H9 (cell line): ENCODE measurements around the gene RELCH. TPM values are rescaled to one million over a fixed set of nuclear protein-coding genes. Genes with fewer than 3 reads are reported as not detected.

Source experiments
- DNase-seq: peaks from one replicate; pipeline ENCODE4 v3.0.0-alpha.2; 2017
- H2AFZ ChIP-seq: one replicate; pipeline ENCODE4 v1.6.1; 2013; ENCODE audit warnings: mild to moderate bottlenecking, low read length, control low read depth, moderate library complexity
- H2AK5ac ChIP-seq: 2 replicates; pipeline ENCODE4 v1.6.1; 2013; ENCODE audit warnings: low read length, control low read depth, mixed read lengths; ENCODE audit not compliant: insufficient read length
- H2BK120ac ChIP-seq: one replicate; pipeline ENCODE4 v1.6.1; 2013; ENCODE audit warnings: low read depth, mild to moderate bottlenecking, low read length, control low read depth, inconsistent platforms; ENCODE audit not compliant: poor library complexity, severe bottlenecking
- H2BK12ac ChIP-seq: 2 replicates; pipeline ENCODE4 v1.6.1; 2013; ENCODE audit warnings: low read length, control low read depth, mixed read lengths, low read depth; ENCODE audit not compliant: insufficient read length
- H2BK15ac ChIP-seq: 2 replicates; pipeline ENCODE4 v1.6.1; 2013; ENCODE audit warnings: low read depth, low read length, control low read depth
- H2BK20ac ChIP-seq: one replicate; pipeline ENCODE4 v1.6.1; 2013; ENCODE audit warnings: low read depth, mild to moderate bottlenecking, low read length, control low read depth, inconsistent platforms; ENCODE audit not compliant: poor library complexity, severe bottlenecking
- H2BK5ac ChIP-seq: 2 replicates; pipeline ENCODE4 v1.6.1; 2013; ENCODE audit warnings: low read length, control low read depth, mixed read lengths; ENCODE audit not compliant: insufficient read length
- H3K14ac ChIP-seq: 2 replicates; pipeline ENCODE4 v1.6.1; 2013; ENCODE audit warnings: low read length, control low read depth; ENCODE audit not compliant: insufficient read depth
- H3K18ac ChIP-seq: 2 replicates; pipeline ENCODE4 v1.6.1; 2013; ENCODE audit warnings: low read depth, mild to moderate bottlenecking, mixed read lengths, low read length, control low read depth; ENCODE audit not compliant: insufficient read length
- H3K23ac ChIP-seq: 2 replicates; pipeline ENCODE4 v1.6.1; 2013; ENCODE audit warnings: low read length, control low read depth, mixed read lengths, low read depth; ENCODE audit not compliant: insufficient read length
- H3K23me2 ChIP-seq: 2 replicates; pipeline ENCODE4 v1.6.1; 2013; ENCODE audit warnings: low read depth, mild to moderate bottlenecking, mixed read lengths, low read length, control low read depth; ENCODE audit not compliant: insufficient read length, poor library complexity, severe bottlenecking
- H3K27ac ChIP-seq: 2 replicates; pipeline ENCODE4 v1.5.1; 2013; ENCODE audit warnings: low read length, control low read depth, mixed read lengths, low read depth; ENCODE audit not compliant: insufficient read length
- H3K27me3 ChIP-seq: 2 replicates; pipeline ENCODE4 v1.6.1; 2013; ENCODE audit warnings: low read length, control low read depth, inconsistent platforms; ENCODE audit not compliant: insufficient read depth
- H3K4ac ChIP-seq: 2 replicates; pipeline ENCODE4 v1.6.1; 2013; ENCODE audit warnings: low read depth, mild to moderate bottlenecking, control low read depth, inconsistent platforms, low read length, moderate library complexity
- H3K4me1 ChIP-seq: 2 replicates; pipeline ENCODE4 v1.6.1; 2013; ENCODE audit warnings: low read length, control low read depth, inconsistent platforms; ENCODE audit not compliant: insufficient read depth
- H3K4me2 ChIP-seq: 2 replicates; pipeline ENCODE4 v1.6.1; 2013; ENCODE audit warnings: low read length, control low read depth, mixed read lengths; ENCODE audit not compliant: insufficient read length, insufficient read depth
- H3K56ac ChIP-seq: 2 replicates; pipeline ENCODE4 v1.6.1; 2013; ENCODE audit warnings: low read depth, mild to moderate bottlenecking, mixed read lengths, low read length, control low read depth; ENCODE audit not compliant: insufficient read length
- H3K79me1 ChIP-seq: 2 replicates; pipeline ENCODE4 v1.6.1; 2013; ENCODE audit warnings: low read depth, mild to moderate bottlenecking, moderate library complexity, low read length, control low read depth, inconsistent platforms; ENCODE audit not compliant: insufficient read depth, poor library complexity, severe bottlenecking
- H3K79me2 ChIP-seq: 2 replicates; pipeline ENCODE4 v1.6.1; 2013; ENCODE audit warnings: low read length, control low read depth, inconsistent platforms; ENCODE audit not compliant: insufficient read depth
- H3K9ac ChIP-seq: 2 replicates; pipeline ENCODE4 v1.6.1; 2013; ENCODE audit warnings: low read length, control low read depth, mixed read lengths; ENCODE audit not compliant: insufficient read length; ENCODE audit errors: extremely low read depth
- H3K9me3 ChIP-seq: one replicate; pipeline ENCODE4 v1.6.1; 2013; ENCODE audit warnings: low read depth, low read length, inconsistent platforms; ENCODE audit not compliant: control insufficient read depth
- H3T11ph ChIP-seq: one replicate; pipeline ENCODE4 v1.6.1; 2013; ENCODE audit warnings: mild to moderate bottlenecking, low read length, control low read depth, inconsistent platforms
- H4K20me1 ChIP-seq: one replicate; pipeline ENCODE4 v1.6.1; 2013; ENCODE audit not compliant: control insufficient read depth, insufficient read length, insufficient read depth
- H4K5ac ChIP-seq: 2 replicates; pipeline ENCODE4 v1.6.1; 2013; ENCODE audit warnings: low read depth, mild to moderate bottlenecking, mixed read lengths, low read length, control low read depth; ENCODE audit not compliant: insufficient read length
- H4K8ac ChIP-seq: replicated peaks from 2 replicates; pipeline ENCODE4 v1.6.1; 2013; ENCODE audit warnings: low read length, control low read depth, mixed read lengths, low read depth; ENCODE audit not compliant: insufficient read length
- H4K91ac ChIP-seq: 2 replicates; pipeline ENCODE4 v1.6.1; 2013; ENCODE audit warnings: low read depth, mild to moderate bottlenecking, moderate library complexity, mixed read lengths, low read length, control low read depth; ENCODE audit not compliant: insufficient read length
- H3K27ac Mint-ChIP-seq, 3 experiments: 2 replicates in 2 of 3; 3 replicates in 1 of 3; pipeline ENCODE4 v1.8.0; 2020 to 2021; ENCODE audit warnings: mixed read lengths in 3 of 3, mild to moderate bottlenecking in 1 of 3, moderate library complexity in 1 of 3
- H3K27me3 Mint-ChIP-seq: 2 replicates; pipeline ENCODE4 v1.8.0; 2021; ENCODE audit warnings: low read depth, mild to moderate bottlenecking, moderate library complexity, mixed read lengths
- H3K36me3 Mint-ChIP-seq, 3 experiments: 2 replicates in 2 of 3; 3 replicates in 1 of 3; pipeline ENCODE4 v1.8.0; 2020 to 2021; ENCODE audit warnings: low read depth in 3 of 3, mixed read lengths in 3 of 3; ENCODE audit not compliant: insufficient read depth in 1 of 3
- H3K4me1 Mint-ChIP-seq, 2 experiments: 2 replicates each; pipeline ENCODE4 v1.8.0; 2020; ENCODE audit warnings: mixed read lengths in 2 of 2
- H3K4me3 Mint-ChIP-seq, 2 experiments: 2 replicates in 1 of 2; 3 replicates in 1 of 2; pipeline ENCODE4 v1.8.0; 2020 to 2021; ENCODE audit warnings: mild to moderate bottlenecking in 2 of 2, mixed read lengths in 2 of 2, moderate library complexity in 1 of 2
- H3K9me3 Mint-ChIP-seq, 2 experiments: 2 replicates in 1 of 2; 3 replicates in 1 of 2; pipeline ENCODE4 v1.8.0; 2020; ENCODE audit warnings: mild to moderate bottlenecking in 2 of 2, mixed read lengths in 2 of 2, moderate library complexity in 1 of 2
- WGBS: extraction: QIAGEN DNeasy Blood & Tissue Kit; methylation state at CpG from one replicate; pipeline ENCODE4 v1.1.7; 2013; ENCODE audit warnings: missing lambda C conversion rate, low lambda C conversion rate, mixed read lengths; ENCODE audit not compliant: insufficient read length; ENCODE audit errors: extremely low coverage; 5-methylcytosine and 5-hydroxymethylcytosine counted together
- total RNA-seq: library from RNA; stranded (reverse); gene quantifications from 2 replicates; pipeline ENCODE4 v1.2.1, GENCODE V29; 2021
- TF ChIP-seq, protein P1 (sequence below): fragments of 200-600 bp; sonication (generic); conservative IDR thresholded peaks from 3 replicates; pipeline ENCODE4 v1.8.0; 2021; ENCODE audit warnings: antibody characterized with exemption, mild to moderate bottlenecking

The RELCH gene
- total RNA-seq, 1 experiment from 2014 or later = 32.3 TPM

GRCh38 chr18:62264984-62265383, 77.9 kb downstream of the RELCH start:
- H3K18ac ChIP-seq = no peak overlapping the region
- H4K8ac ChIP-seq = no peak overlapping the region
- H3K9ac ChIP-seq = no peak overlapping the region
- no peaks in the 10 kb centered on the region for H3K9me3 Mint-ChIP-seq
- H4K20me1 ChIP-seq = no peaks in the 10 kb centered on the region
- no peak overlapping the region for H3K27ac ChIP-seq
- no peak overlapping the region for H4K5ac ChIP-seq
- H2BK20ac ChIP-seq = no peak overlapping the region
- H3K4me2 ChIP-seq = no peak overlapping the region
- H3K4me1 Mint-ChIP-seq = peaks cover 3 to 8% of the 10 kb centered on the region in 2 experiments; a peak in 3 of 4 replicates
- no peak overlapping the region for H3K4ac ChIP-seq
- TF ChIP-seq, protein P1, sequence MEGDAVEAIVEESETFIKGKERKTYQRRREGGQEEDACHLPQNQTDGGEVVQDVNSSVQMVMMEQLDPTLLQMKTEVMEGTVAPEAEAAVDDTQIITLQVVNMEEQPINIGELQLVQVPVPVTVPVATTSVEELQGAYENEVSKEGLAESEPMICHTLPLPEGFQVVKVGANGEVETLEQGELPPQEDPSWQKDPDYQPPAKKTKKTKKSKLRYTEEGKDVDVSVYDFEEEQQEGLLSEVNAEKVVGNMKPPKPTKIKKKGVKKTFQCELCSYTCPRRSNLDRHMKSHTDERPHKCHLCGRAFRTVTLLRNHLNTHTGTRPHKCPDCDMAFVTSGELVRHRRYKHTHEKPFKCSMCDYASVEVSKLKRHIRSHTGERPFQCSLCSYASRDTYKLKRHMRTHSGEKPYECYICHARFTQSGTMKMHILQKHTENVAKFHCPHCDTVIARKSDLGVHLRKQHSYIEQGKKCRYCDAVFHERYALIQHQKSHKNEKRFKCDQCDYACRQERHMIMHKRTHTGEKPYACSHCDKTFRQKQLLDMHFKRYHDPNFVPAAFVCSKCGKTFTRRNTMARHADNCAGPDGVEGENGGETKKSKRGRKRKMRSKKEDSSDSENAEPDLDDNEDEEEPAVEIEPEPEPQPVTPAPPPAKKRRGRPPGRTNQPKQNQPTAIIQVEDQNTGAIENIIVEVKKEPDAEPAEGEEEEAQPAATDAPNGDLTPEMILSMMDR = no peak
- no peak overlapping the region for H3K4me3 Mint-ChIP-seq
- no peak overlapping the region for H3K56ac ChIP-seq
- no peak overlapping the region for H3T11ph ChIP-seq
- no peaks in the 10 kb centered on the region for H3K79me2 ChIP-seq
- no CpG with 5 or more reads among the region's 2 CpGs for WGBS
- no peaks in the 10 kb centered on the region for H3K23me2 ChIP-seq
- H2BK15ac ChIP-seq = no peak overlapping the region
- H3K27me3 Mint-ChIP-seq = no peaks in the 10 kb centered on the region
- no peak overlapping the region for H2BK12ac ChIP-seq
- H2BK120ac ChIP-seq = no peak overlapping the region
- H3K4me1 ChIP-seq = no peaks in the 10 kb centered on the region
- peaks cover 4 to 36% (median 21%) of the 10 kb centered on the region in 3 experiments; a peak in 6 of 7 replicates for H3K36me3 Mint-ChIP-seq
- H3K9me3 ChIP-seq = no peaks in the 10 kb centered on the region
- H2BK5ac ChIP-seq = no peak overlapping the region
- DNase-seq = no peak
- no peak overlapping the region for H2AK5ac ChIP-seq
- no peak overlapping the region for H3K14ac ChIP-seq
- no peak overlapping the region for H2AFZ ChIP-seq
- H3K23ac ChIP-seq = no peak overlapping the region
- no peak overlapping the region for H3K27ac Mint-ChIP-seq
- H3K79me1 ChIP-seq = no peaks in the 10 kb centered on the region
- no peaks in the 10 kb centered on the region for H3K27me3 ChIP-seq
- H4K91ac ChIP-seq = no peak overlapping the region
